PC-9 (cell line): Measurements from ENCODE around the gene LKAAEAR1. TPM values are rescaled to one million over a fixed set of nuclear protein-coding genes. Genes with fewer than 3 reads are reported as not detected.

Experiments used
- BruUV-seq: library from RNA; stranded (reverse); fragments of 400-500 nt; replicated peaks from 2 replicates; lab custom pipeline; 2021; lab: Mats Ljungman, UMichigan
- CTCF ChIA-PET: fragments of 300-600 bp; sonication (Branson Sonifier 250); formaldehyde crosslinking; loops from one replicate; lab custom pipeline; 2022; ENCODE audit warnings: antibody characterized with exemption; lab: Charles Lee
- POLR2A ChIA-PET: fragments of 300-600 bp; sonication (Branson Sonifier 250); formaldehyde crosslinking; loops from one replicate; lab custom pipeline; 2022; ENCODE audit warnings: antibody characterized with exemption; ENCODE audit not compliant: unreplicated experiment; lab: Charles Lee
- DNase-seq, 2 experiments: peaks; one replicate each; pipeline versions ENCODE4 v3.0.0 to v3.0.0-alpha.2; 2015 to 2022; ENCODE audit warnings: mixed read lengths in 1 of 2
- H2AFZ ChIP-seq: fragments of 200-600 bp; sonication (generic); 2 replicates; pipeline ENCODE4 v1.8.1; 2017; ENCODE audit warnings: antibody characterized with exemption
- H3F3A ChIP-seq: fragments of 200-600 bp; sonication (generic); 2 replicates; pipeline ENCODE4 v1.8.1; 2017; ENCODE audit warnings: antibody characterized with exemption, mild to moderate bottlenecking, low read depth; ENCODE audit not compliant: insufficient read depth
- H3K27ac ChIP-seq: fragments of 200-600 bp; sonication (generic); 2 replicates; pipeline ENCODE4 v1.6.1; 2016; ENCODE audit warnings: mixed run types
- H3K27me3 ChIP-seq: fragments of 200-600 bp; sonication (generic); 2 replicates; pipeline ENCODE4 v1.6.1; 2016; ENCODE audit warnings: low read depth, mixed run types; ENCODE audit not compliant: insufficient read depth
- H3K36me3 ChIP-seq: fragments of 200-600 bp; sonication (generic); 2 replicates; pipeline ENCODE4 v1.6.1; 2016; ENCODE audit warnings: low read depth, mixed run types
- H3K4me1 ChIP-seq: fragments of 200-600 bp; sonication (generic); replicated peaks from 2 replicates; pipeline ENCODE4 v1.6.1; 2016; ENCODE audit warnings: mixed run types; ENCODE audit not compliant: insufficient read depth
- H3K4me2 ChIP-seq: fragments of 200-600 bp; sonication (generic); 2 replicates; pipeline ENCODE4 v1.6.1; 2017; ENCODE audit warnings: mixed run types
- H3K4me3 ChIP-seq: fragments of 200-600 bp; sonication (generic); 2 replicates; pipeline ENCODE4 v1.6.1; 2016; ENCODE audit warnings: mixed run types
- H3K79me2 ChIP-seq: fragments of 200-600 bp; sonication (generic); 2 replicates; pipeline ENCODE4 v1.6.1; 2017; ENCODE audit warnings: low read depth, mixed run types
- H3K9me2 ChIP-seq: fragments of 200-600 bp; sonication (generic); 2 replicates; pipeline ENCODE4 v1.8.1; 2017; ENCODE audit warnings: mild to moderate bottlenecking; ENCODE audit not compliant: insufficient read depth
- H3K9me3 ChIP-seq: fragments of 200-600 bp; sonication (generic); 2 replicates; pipeline ENCODE4 v1.8.1; 2016; ENCODE audit warnings: low read depth; ENCODE audit not compliant: insufficient read depth
- H4K20me1 ChIP-seq: fragments of 200-600 bp; sonication (generic); 2 replicates; pipeline ENCODE4 v1.8.1; 2017; ENCODE audit not compliant: insufficient read depth
- EZH2 ChIP-seq: fragments of 200-600 bp; sonication (generic); IDR thresholded peaks from 2 replicates; pipeline ENCODE4 v1.8.0; 2017; ENCODE audit warnings: antibody characterized with exemption, low read depth
- intact Hi-C: fragments of 100-400 bp; cut with micrococcal nuclease; formaldehyde crosslinking; loops from one replicate; pipeline ENCODE4 v1.10.0; 2022; ENCODE audit not compliant: unreplicated experiment
- total RNA-seq: library from RNA; stranded (reverse); gene quantifications from 2 replicates; pipeline ENCODE4 v1.2.3, GENCODE V29; 2021
- TF ChIP-seq, protein P1 (sequence below): fragments of 200-600 bp; sonication (generic); conservative IDR thresholded peaks from 2 replicates; pipeline ENCODE4 v1.6.1; 2017; ENCODE audit warnings: mixed run types, antibody characterized with exemption, mild to moderate bottlenecking, moderate library complexity

LKAAEAR1 gene
- total RNA-seq, 1 experiment from 2014 or later: not detected

GRCh38 chr20:64052326-64052722 is 31.9 kb downstream of the LKAAEAR1 start:
- Histone ChIP-seq H3F3A (peaks cover 17% of the 10 kb centered on the region; the same call in 1 of the 2 replicates), H3K79me2 (no peaks in the 10 kb centered on the region), H3K36me3 (no peaks in the 10 kb centered on the region), H3K27me3 (peaks cover 29% of the 10 kb centered on the region), H3K4me2 (no peak overlapping the region), H3K9me3 (no peaks in the 10 kb centered on the region), H3K4me3 (no peak overlapping the region), H2AFZ (no peak overlapping the region), H3K9me2 (no peaks in the 10 kb centered on the region), H3K27ac (no peak overlapping the region), H4K20me1 (no peaks in the 10 kb centered on the region), H3K4me1 (peaks cover 2% of the 10 kb centered on the region; the same call in 1 of the 2 replicates)
- ChIA-PET CTCF (no interaction called here), POLR2A (interaction anchor here (0.6 kb wide), 1 partner anchor 519 kb away, joined by 8 read pairs; no protein-coding TSS in a partner anchor)
- BruUV-seq: no TSS peak
- intact Hi-C loops: no loop called here
- TF ChIP-seq, protein P1, sequence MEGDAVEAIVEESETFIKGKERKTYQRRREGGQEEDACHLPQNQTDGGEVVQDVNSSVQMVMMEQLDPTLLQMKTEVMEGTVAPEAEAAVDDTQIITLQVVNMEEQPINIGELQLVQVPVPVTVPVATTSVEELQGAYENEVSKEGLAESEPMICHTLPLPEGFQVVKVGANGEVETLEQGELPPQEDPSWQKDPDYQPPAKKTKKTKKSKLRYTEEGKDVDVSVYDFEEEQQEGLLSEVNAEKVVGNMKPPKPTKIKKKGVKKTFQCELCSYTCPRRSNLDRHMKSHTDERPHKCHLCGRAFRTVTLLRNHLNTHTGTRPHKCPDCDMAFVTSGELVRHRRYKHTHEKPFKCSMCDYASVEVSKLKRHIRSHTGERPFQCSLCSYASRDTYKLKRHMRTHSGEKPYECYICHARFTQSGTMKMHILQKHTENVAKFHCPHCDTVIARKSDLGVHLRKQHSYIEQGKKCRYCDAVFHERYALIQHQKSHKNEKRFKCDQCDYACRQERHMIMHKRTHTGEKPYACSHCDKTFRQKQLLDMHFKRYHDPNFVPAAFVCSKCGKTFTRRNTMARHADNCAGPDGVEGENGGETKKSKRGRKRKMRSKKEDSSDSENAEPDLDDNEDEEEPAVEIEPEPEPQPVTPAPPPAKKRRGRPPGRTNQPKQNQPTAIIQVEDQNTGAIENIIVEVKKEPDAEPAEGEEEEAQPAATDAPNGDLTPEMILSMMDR: no peak
- no peak for TF ChIP-seq EZH2
- no peak for DNase-seq

DNA sequence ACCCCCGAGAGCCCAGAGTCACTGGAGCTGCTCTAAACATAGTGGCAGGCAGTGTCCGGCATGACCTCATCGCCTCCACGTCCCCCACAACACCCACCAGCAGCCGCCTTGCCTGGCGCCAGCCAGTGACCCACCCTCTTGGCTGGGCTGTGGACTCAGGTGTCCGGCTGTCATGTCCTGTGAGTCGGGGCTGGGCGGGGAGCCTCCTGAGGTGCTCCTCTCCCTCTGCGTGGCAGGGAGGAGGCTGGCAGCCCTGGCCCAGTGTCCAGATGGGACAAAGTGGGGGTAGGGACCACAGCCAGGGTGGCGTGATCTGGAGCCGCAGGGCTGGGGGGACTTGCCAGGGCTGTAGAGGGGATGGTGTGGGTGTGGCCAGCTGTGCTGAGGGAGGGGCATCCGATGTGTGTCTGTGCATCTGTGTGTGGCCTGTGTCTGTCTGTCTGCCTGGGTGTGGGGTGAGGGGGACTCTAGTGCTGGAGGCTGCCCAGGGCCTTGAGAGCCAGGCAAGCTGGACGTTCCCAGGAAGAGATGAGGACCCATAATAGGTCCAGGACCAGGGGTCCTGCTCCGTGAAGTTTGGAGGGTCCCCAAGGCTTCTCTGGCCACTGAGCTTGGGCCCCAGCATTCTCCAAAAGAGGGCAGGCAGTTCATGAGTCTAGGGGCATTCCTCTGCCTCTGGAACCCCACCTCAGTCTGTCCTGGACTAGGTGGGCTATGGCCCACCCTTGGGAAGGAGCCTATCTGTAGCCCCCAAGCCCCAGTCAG is 32.5 kb downstream of the LKAAEAR1 start:
- ChIA-PET POLR2A (no interaction called here), CTCF (no interaction called here)
- H3K4me2 ChIP-seq: no peak overlapping the region
- H3K27me3 ChIP-seq: peaks cover 29% of the 10 kb centered on the region
- TF ChIP-seq, protein P1: no peak
- no peak for TF ChIP-seq EZH2
- H4K20me1 ChIP-seq: no peaks in the 10 kb centered on the region
- intact Hi-C loops: no loop called here
- no peak overlapping the region for H3K4me3 ChIP-seq
- H3K36me3 ChIP-seq: no peaks in the 10 kb centered on the region
- H3K79me2 ChIP-seq: no peaks in the 10 kb centered on the region
- no peak overlapping the region for H2AFZ ChIP-seq
- no peak overlapping the region for H3K27ac ChIP-seq
- H3K4me1 ChIP-seq: no peaks in the 10 kb centered on the region; the same call in 1 of the 2 replicates
- no peak for DNase-seq
- no peaks in the 10 kb centered on the region for H3K9me2 ChIP-seq
- H3K9me3 ChIP-seq: no peaks in the 10 kb centered on the region
- H3F3A ChIP-seq: peaks cover 18% of the 10 kb centered on the region; the same call in 1 of the 2 replicates
- no TSS peak for BruUV-seq

- no peaks in the 10 kb centered on the region for H4K20me1 ChIP-seq
These were observed 33.2 kb downstream of the LKAAEAR1 start for GRCh38 chr20:64051033-64051452.

More at GRCh38 chr20:64051033-64051452, 33.2 kb downstream of the LKAAEAR1 start:
- BruUV-seq: no TSS peak
- no peak overlapping the region for H3K4me2 ChIP-seq
- H3K4me3 ChIP-seq: no peak overlapping the region
- intact Hi-C loops: no loop called here
- no peak overlapping the region for H2AFZ ChIP-seq
- no peaks in the 10 kb centered on the region for H3K36me3 ChIP-seq
- H3K9me3 ChIP-seq: no peaks in the 10 kb centered on the region
- H3F3A ChIP-seq: peaks cover 18% of the 10 kb centered on the region; the same call in 1 of the 2 replicates
- CTCF ChIA-PET: no interaction called here
- H3K27me3 ChIP-seq: peaks cover 29% of the 10 kb centered on the region
- H3K4me1 ChIP-seq: no peaks in the 10 kb centered on the region; the same call in 1 of the 2 replicates
- POLR2A ChIA-PET: no interaction called here
- no peak for TF ChIP-seq EZH2
- TF ChIP-seq, protein P1: no peak
- H3K79me2 ChIP-seq: no peaks in the 10 kb centered on the region
- H3K9me2 ChIP-seq: no peaks in the 10 kb centered on the region
- no peak overlapping the region for H3K27ac ChIP-seq
- DNase-seq: no peak
